GM23248 (cell line): ENCODE data around the gene ZFP64.

Experiments used
- EZH2 ChIP-seq: fragments of 200-600 bp; sonication (generic); IDR thresholded peaks from 2 replicates; pipeline ENCODE4 v1.6.1; 2018; ENCODE audit warnings: antibody characterized with exemption, mild to moderate bottlenecking; ENCODE audit not compliant: insufficient read depth, poor library complexity, severe bottlenecking
- EZH2phosphoT487 ChIP-seq: fragments of 200-600 bp; sonication (generic); IDR thresholded peaks from 2 replicates; pipeline ENCODE4 v1.6.1; 2018; ENCODE audit warnings: antibody characterized with exemption, moderate library complexity, mild to moderate bottlenecking, low read depth; ENCODE audit not compliant: insufficient read depth

GRCh38 chr20:52201395-52201794 is 9.8 kb upstream of the ZFP64 start:
- TF ChIP-seq EZH2phosphoT487 (no peak), EZH2 (no peak)
